PFSK-1 (cell line): ENCODE data around the gene E4F1.

ENCODE experiments used
- FOXP2 ChIP-seq: optimal IDR thresholded peaks from 2 replicates; pipeline ENCODE3; 2011; ENCODE audit warnings: borderline replicate concordance, control low read depth, inconsistent platforms; ENCODE audit not compliant: insufficient read depth; ENCODE audit errors: extremely low read length, extremely low read depth
- POLR2AphosphoS5 ChIP-seq: IDR thresholded peaks from 2 replicates; pipeline ENCODE4 v1.6.1; 2012; ENCODE audit warnings: low read depth, mild to moderate bottlenecking, control low read depth, low read length, moderate library complexity
- REST ChIP-seq, 2 experiments: IDR thresholded peaks; 2 replicates each; pipeline versions ENCODE4 v1.6.1 to v1.8.0; 2011 to 2012; ENCODE audit warnings: low read depth in 2 of 2, low read length in 2 of 2, control low read depth in 1 of 2, inconsistent platforms in 1 of 2, mild to moderate bottlenecking in 1 of 2, moderate library complexity in 1 of 2; ENCODE audit not compliant: insufficient read depth in 1 of 2
- SIN3A ChIP-seq: IDR thresholded peaks from 2 replicates; pipeline ENCODE4 v1.6.1; 2012; ENCODE audit warnings: mild to moderate bottlenecking, low read length, moderate library complexity, borderline replicate concordance; ENCODE audit not compliant: insufficient read depth
- TAF1 ChIP-seq: IDR thresholded peaks from 2 replicates; pipeline ENCODE4 v1.6.1; 2012; ENCODE audit warnings: low read length, control low read depth, borderline replicate concordance; ENCODE audit not compliant: insufficient read depth

- TF ChIP-seq REST (IDR thresholded peaks at IDR 0.05; ENCODE audit: insufficient read depth in 1 of 2, low read depth in 2 of 2, low read length in 2 of 2) (no peak), TAF1 (no peak), SIN3A (no peak), POLR2AphosphoS5 (no peak), FOXP2 (no peak)
Measured at GRCh38 chr16:2280461-2280860, 57.1 kb downstream of the E4F1 start.
